Astrocyte of the spinal cord (primary cell): ENCODE measurements around the gene ONECUT2.

Source experiments
- DNase-seq: peaks from one replicate; pipeline ENCODE4 v3.0.0; 2011; ENCODE audit warnings: low read depth, low spot score
- H3K4me3 ChIP-seq: 2 replicates; pipeline ENCODE4 v1.5.1; 2011; ENCODE audit warnings: low read depth, mild to moderate bottlenecking, low read length, moderate library complexity
- CTCF ChIP-seq: IDR thresholded peaks from 2 replicates; pipeline ENCODE4 v1.5.1; 2012; ENCODE audit warnings: low read depth, mild to moderate bottlenecking, low read length, inconsistent platforms
- in situ Hi-C: cut with HindIII; loops from 2 replicates; pipeline ENCODE4 v1.10.0; 2017; ENCODE audit warnings: low sequenced_read_pairs

The ONECUT2 gene

GRCh38 chr18:57523171-57523956, 88.2 kb downstream of the ONECUT2 start:
- in situ Hi-C loops = no loop called here
- DNase-seq = no peak
- H3K4me3 ChIP-seq = no peak overlapping the region
- TF ChIP-seq CTCF = no peak

GRCh38 chr18:57527556-57528229, 92.5 kb downstream of the ONECUT2 start:
- DNase-seq = no peak
- no peak overlapping the region for H3K4me3 ChIP-seq
- no peak for TF ChIP-seq CTCF
- in situ Hi-C loops = no loop called here

DNA sequence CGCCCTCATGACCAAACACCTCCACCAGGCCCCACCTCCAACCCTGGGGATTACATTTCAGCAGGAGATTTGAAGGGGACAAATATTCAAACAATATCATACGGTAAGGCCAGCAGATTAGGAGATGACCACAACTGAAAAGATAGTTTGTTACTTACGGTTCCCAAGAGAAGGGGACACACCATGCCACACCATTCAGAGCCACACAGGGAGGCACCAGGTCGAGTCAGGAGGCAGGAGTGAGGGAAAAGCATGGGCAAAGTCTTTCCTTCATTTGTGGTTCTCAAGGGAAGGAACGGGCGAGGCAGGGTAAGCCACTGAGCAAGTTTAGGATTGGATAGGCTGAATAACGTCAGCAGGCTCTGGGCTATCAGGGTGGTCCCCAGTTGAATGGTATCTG, 94.0 kb downstream of the ONECUT2 start:
- in situ Hi-C loops = no loop called here
- no peak for TF ChIP-seq CTCF
- H3K4me3 ChIP-seq = no peak overlapping the region
- no peak for DNase-seq

DNA sequence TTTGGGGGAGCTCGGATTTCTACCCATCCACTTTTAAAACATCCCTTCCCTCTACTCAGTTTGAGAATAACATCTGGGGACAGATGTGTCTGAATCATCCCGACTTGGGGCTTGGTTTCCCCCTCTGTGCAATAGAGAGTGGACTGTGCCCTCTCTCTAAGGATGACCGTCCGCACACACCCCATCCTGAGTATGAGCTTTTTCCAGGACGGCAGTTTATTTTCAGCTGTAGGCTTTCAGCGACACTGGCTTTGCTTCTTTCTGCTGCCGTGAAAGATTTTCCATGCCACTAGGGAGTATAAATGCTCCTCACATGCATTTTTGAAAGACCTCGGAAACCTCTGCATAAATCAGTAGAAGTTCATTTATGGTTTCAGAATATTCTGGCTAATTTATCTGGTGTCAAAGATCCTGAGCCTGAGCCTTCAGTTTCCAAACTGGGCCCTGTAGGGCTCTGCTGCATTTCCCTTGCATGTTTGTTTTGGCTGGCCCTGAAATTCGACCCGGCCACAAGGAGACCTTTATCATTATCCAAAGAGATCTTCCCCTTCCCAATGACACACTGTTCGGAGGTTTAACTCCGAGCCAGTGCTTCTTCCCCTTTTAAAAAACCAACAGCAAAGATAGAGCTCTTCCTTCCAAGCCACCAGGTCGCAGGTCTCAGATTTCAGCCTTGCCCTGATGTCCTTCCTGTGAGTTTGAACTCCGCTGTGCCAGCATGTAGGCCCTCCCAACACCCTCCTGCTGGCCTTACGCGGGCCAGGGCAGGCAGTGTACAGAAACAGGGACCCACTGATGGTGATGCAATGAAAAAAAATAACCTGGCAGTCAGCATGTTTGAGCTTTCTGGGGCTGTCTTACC, 98.1 kb downstream of the ONECUT2 start:
- no peak overlapping the region for H3K4me3 ChIP-seq
- no peak for TF ChIP-seq CTCF
- in situ Hi-C loops = no loop called here
- DNase-seq = no peak

- no peak overlapping the region for H3K4me3 ChIP-seq
- DNase-seq = no peak
- in situ Hi-C loops = no loop called here
- TF ChIP-seq CTCF = no peak
These were observed 98.8 kb downstream of the ONECUT2 start for GRCh38 chr18:57533868-57534510.

DNA sequence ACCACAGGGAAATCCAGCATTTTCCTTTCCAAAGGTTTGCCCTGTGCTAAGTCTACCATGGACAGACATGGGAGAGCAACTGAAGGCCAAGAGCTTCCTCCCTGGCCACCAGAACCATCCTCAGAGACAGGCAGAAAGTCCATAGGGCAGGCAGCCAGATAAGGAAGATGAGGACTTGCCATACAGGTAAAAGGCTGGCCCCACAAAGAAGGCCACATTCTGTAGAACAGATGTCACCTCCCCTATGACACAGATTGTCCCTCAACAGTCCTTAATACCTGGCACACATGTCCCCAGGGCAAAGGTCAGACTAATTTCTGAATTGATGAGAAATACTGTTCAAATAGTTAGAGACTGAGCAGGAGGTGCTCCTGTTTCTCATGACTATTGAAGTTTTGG, 99.3 kb downstream of the ONECUT2 start:
- no peak for DNase-seq
- in situ Hi-C loops = no loop called here
- TF ChIP-seq CTCF = no peak
- no peak overlapping the region for H3K4me3 ChIP-seq
